GM18519 (cell line): Measurements from ENCODE around the gene MTERF4.
"Not testable (repeated sequence)": the region's sequence is repeated elsewhere in the genome, so short reads cannot be mapped to it uniquely, and the experiment has no call there.

Experiments
- ATAC-seq: cut with Tn5 transposase; IDR thresholded peaks from one replicate; pipeline ENCODE4 v1.9.1; 2021; ENCODE audit warnings: mild to moderate bottlenecking, moderate library complexity; ENCODE audit not compliant: unreplicated experiment, low FRiP score

The MTERF4 gene

GRCh38 chr2:241112046-241112445 lies 10.0 kb upstream of the MTERF4 start:
- ATAC-seq: no peak

GRCh38 chr2:241111440-241111805 lies 9.3 kb upstream of the MTERF4 start:
- no peak for ATAC-seq

GRCh38 chr2:241110607-241111439 lies 8.7 kb upstream of the MTERF4 start:
- no peak for ATAC-seq

- ATAC-seq: no peak
These were observed 8.1 kb upstream of the MTERF4 start for GRCh38 chr2:241110089-241110606.

GRCh38 chr2:241109210-241110088 lies 7.4 kb upstream of the MTERF4 start:
- ATAC-seq: no peak

GRCh38 chr2:241108271-241109209 lies 6.5 kb upstream of the MTERF4 start:
- no peak for ATAC-seq

- ATAC-seq: no peak
These were observed 5.1 kb upstream of the MTERF4 start for GRCh38 chr2:241107031-241107783.

- no peak for ATAC-seq
These were observed 3.6 kb upstream of the MTERF4 start for GRCh38 chr2:241105641-241106040.

GRCh38 chr2:241104611-241105010 lies 2.5 kb upstream of the MTERF4 start:
- ATAC-seq: not testable (repeated sequence)

GRCh38 chr2:241103176-241103595 lies 1.1 kb upstream of the MTERF4 start:
- no peak for ATAC-seq

- ATAC-seq: no peak
These were observed 2.8 kb downstream of the MTERF4 start for GRCh38 chr2:241099246-241099645.

- ATAC-seq: peak; percentile 48
These were observed 5.1 kb downstream of the MTERF4 start for GRCh38 chr2:241096979-241097378.

- ATAC-seq: no peak
These were observed 6.3 kb downstream of the MTERF4 start for GRCh38 chr2:241095594-241096290.

GRCh38 chr2:241094924-241095420 lies 7.1 kb downstream of the MTERF4 start:
- ATAC-seq: no peak

GRCh38 chr2:241094172-241094571 lies 7.9 kb downstream of the MTERF4 start:
- ATAC-seq: no peak

- not testable (repeated sequence) for ATAC-seq
These were observed 8.8 kb downstream of the MTERF4 start for GRCh38 chr2:241093133-241093781.

- ATAC-seq: no peak
These were observed 9.4 kb downstream of the MTERF4 start for GRCh38 chr2:241092677-241093076.

GRCh38 chr2:241091734-241092445 lies 10.2 kb downstream of the MTERF4 start:
- no peak for ATAC-seq
